Cerebellar cortex (tissue), 1 donor: ENCODE measurements around the gene MACROD1.
A peak's percentile ranks its signal among the peaks of the same experiment; 100 is the strongest.
"Not testable (repeated sequence)": the region's sequence is repeated elsewhere in the genome, so short reads cannot be mapped to it uniquely, and the experiment has no call there.

Experiments
- DNase-seq: peaks from one replicate; pipeline ENCODE4 v3.0.0-alpha.2; 2015; ENCODE audit warnings: low spot score

Gene MACROD1

GRCh38 chr11:63996512-63996911, 169.4 kb downstream of the MACROD1 start:
- DNase-seq, result no peak

GRCh38 chr11:63993993-63994392, 171.9 kb downstream of the MACROD1 start:
- no peak for DNase-seq

GRCh38 chr11:63993100-63993499, 172.8 kb downstream of the MACROD1 start:
- no peak for DNase-seq

- DNase-seq, result no peak
Measured at GRCh38 chr11:63991558-63991957, 174.4 kb downstream of the MACROD1 start.

GRCh38 chr11:63986932-63987513, 178.9 kb downstream of the MACROD1 start:
- no peak for DNase-seq

- DNase-seq, result peak; percentile 95
Measured at GRCh38 chr11:63986156-63986931, 179.6 kb downstream of the MACROD1 start, which contains the start of gene OTUB1. TSS of gene OTUB1 (plus strand) at chr11:63986438. CDS start at chr11:63986457, 19 bp downstream.

- DNase-seq, result no peak
Measured at GRCh38 chr11:63985812-63986155, 180.1 kb downstream of the MACROD1 start.

GRCh38 chr11:63979426-63979825, 186.5 kb downstream of the MACROD1 start:
- DNase-seq, result no peak

- DNase-seq, result no peak
Measured at GRCh38 chr11:63978551-63979239, 187.2 kb downstream of the MACROD1 start.

GRCh38 chr11:63974259-63975143, 191.4 kb downstream of the MACROD1 start, which contains the start of gene COX8A:
TSS of gene COX8A (plus strand) at chr11:63974620. CDS start at chr11:63974681, 61 bp downstream.
- peak; percentile 100 for DNase-seq

- DNase-seq, result not testable (repeated sequence)
Measured at GRCh38 chr11:63973912-63974258, 192.0 kb downstream of the MACROD1 start.

- DNase-seq, result no peak
Measured at GRCh38 chr11:63970902-63971301, 195.0 kb downstream of the MACROD1 start.

- no peak for DNase-seq
Measured at GRCh38 chr11:63969461-63969860, 196.5 kb downstream of the MACROD1 start.

GRCh38 chr11:63966444-63966843, 199.5 kb downstream of the MACROD1 start:
- DNase-seq, result no peak

GRCh38 chr11:63963895-63964294, 202.0 kb downstream of the MACROD1 start:
- DNase-seq, result not testable (repeated sequence)

GRCh38 chr11:63961608-63962412, 204.1 kb downstream of the MACROD1 start:
- no peak for DNase-seq

GRCh38 chr11:63958008-63958407, 207.9 kb downstream of the MACROD1 start:
- DNase-seq, result no peak

- DNase-seq, result no peak
Measured at GRCh38 chr11:63952570-63952969, 213.3 kb downstream of the MACROD1 start.

- DNase-seq, result no peak
Measured at GRCh38 chr11:63951779-63952536, 214.0 kb downstream of the MACROD1 start.
